Breast epithelium (tissue), 4 donors: ENCODE results near the gene KLHL29. TPM values are rescaled to one million over a fixed set of nuclear protein-coding genes. Genes with fewer than 3 reads are reported as not detected.

Experiments used
- DNase-seq, 2 donors: peaks; one replicate each; pipeline ENCODE4 v3.0.0-alpha.2; 2019; ENCODE audit warnings: low spot score in 2 of 2
- H3K27ac ChIP-seq, 2 donors: fragments of 200-600 bp; sonication (generic) in 1 of 2; one replicate each; pipeline ENCODE4 v1.5.1; 2016 to 2019; ENCODE audit warnings: mild to moderate bottlenecking in 1 of 2
- H3K27me3 ChIP-seq, 2 donors: fragments of 200-600 bp; sonication (generic) in 1 of 2; one replicate each; pipeline versions ENCODE4 v1.5.1 to v1.6.0; 2017 to 2019; ENCODE audit warnings: control low read depth in 1 of 2, mild to moderate bottlenecking in 1 of 2
- H3K36me3 ChIP-seq: fragments of 200-600 bp; one replicate; pipeline ENCODE4 v1.5.1; 2019
- H3K4me1 ChIP-seq, 2 donors: fragments of 200-600 bp; sonication (generic); one replicate each; pipeline ENCODE4 v1.5.1; 2016 to 2019; ENCODE audit warnings: control low read depth in 1 of 2
- H3K4me3 ChIP-seq, 3 donors: fragments of 200-600 bp; sonication (generic); 1 replicate in 2 of 3; 2 replicates in 1 of 3; pipeline ENCODE4 v1.5.1; 2016 to 2019; ENCODE audit warnings: mild to moderate bottlenecking in 3 of 3, moderate library complexity in 2 of 3
- H3K9me3 ChIP-seq, 2 donors: fragments of 200-600 bp; sonication (generic) in 1 of 2; one replicate each; pipeline ENCODE4 v1.5.1; 2016 to 2019; ENCODE audit warnings: control low read depth in 1 of 2
- CTCF ChIP-seq, 3 donors: fragments of 450-650 bp; IDR thresholded peaks; one replicate each; pipeline ENCODE4 v1.5.1; 2016 to 2017; ENCODE audit warnings: antibody characterized with exemption in 3 of 3, mild to moderate bottlenecking in 3 of 3, moderate library complexity in 3 of 3
- POLR2A ChIP-seq: fragments of 450-650 bp; IDR thresholded peaks from one replicate; pipeline ENCODE4 v1.6.1; 2016; ENCODE audit warnings: antibody characterized with exemption, mild to moderate bottlenecking, moderate library complexity
- POLR2AphosphoS5 ChIP-seq, 3 donors: sonication (generic); formaldehyde crosslinking; IDR thresholded peaks; one replicate each; pipeline ENCODE4 v1.6.1; 2017; ENCODE audit warnings: antibody characterized with exemption in 3 of 3
- intact Hi-C: fragments of 100-400 bp; cut with DNase I; formaldehyde crosslinking; loops from one replicate; pipeline ENCODE4 v1.15.1; 2023; ENCODE audit warnings: low total_unique reads
- total RNA-seq, 3 donors: library from RNA; depleted of rRNA; stranded (reverse); fragments of >200 nt; gene quantifications; one replicate each; pipeline ENCODE4 v1.1.0, GENCODE V29; 2016

Gene KLHL29
- total RNA-seq, 3 donors from 2014 or later = 4.5 to 20.9 (median 14.7) TPM

- Histone ChIP-seq H3K4me3 (no peak overlapping the region), H3K36me3 (no peaks in the 10 kb centered on the region), H3K27ac (no peak overlapping the region), H3K9me3 (no peaks in the 10 kb centered on the region), H3K4me1 (no peaks in the 10 kb centered on the region), H3K27me3 (no peaks in the 10 kb centered on the region)
- intact Hi-C loops = no loop called here
- TF ChIP-seq POLR2AphosphoS5 (IDR thresholded peaks at IDR 0.05) (no peak), CTCF (IDR thresholded peaks at IDR 0.05) (no peak), POLR2A (no peak)
- no peak for DNase-seq
Observed at GRCh38 chr2:23543302-23543701, 158.3 kb downstream of the KLHL29 start.

- Histone ChIP-seq H3K4me1 (no peaks in the 10 kb centered on the region), H3K4me3 (no peak overlapping the region)
Observed at GRCh38 chr2:23543728-23544127, 158.7 kb downstream of the KLHL29 start.

GRCh38 chr2:23544589-23545295, 159.8 kb downstream of the KLHL29 start:
- H3K9me3 ChIP-seq = no peaks in the 10 kb centered on the region
- H3K4me3 ChIP-seq = no peak overlapping the region
- peaks cover 0 to 1% of the 10 kb centered on the region in 2 donors for H3K27me3 ChIP-seq
- intact Hi-C loops = no loop called here
- TF ChIP-seq POLR2AphosphoS5 (IDR thresholded peaks at IDR 0.05) (no peak), POLR2A (no peak), CTCF (IDR thresholded peaks at IDR 0.05) (no peak)
- DNase-seq = no peak
- H3K27ac ChIP-seq = no peak overlapping the region
- H3K36me3 ChIP-seq = no peaks in the 10 kb centered on the region
- H3K4me1 ChIP-seq = no peaks in the 10 kb centered on the region

More at GRCh38 chr2:23543728-23544127, 158.7 kb downstream of the KLHL29 start:
- Histone ChIP-seq H3K27ac (no peak overlapping the region), H3K9me3 (no peaks in the 10 kb centered on the region), H3K27me3 (no peaks in the 10 kb centered on the region), H3K36me3 (no peaks in the 10 kb centered on the region)
- DNase-seq = no peak
- TF ChIP-seq CTCF (IDR thresholded peaks at IDR 0.05) = no peak
- TF ChIP-seq POLR2A = no peak
- TF ChIP-seq POLR2AphosphoS5 (IDR thresholded peaks at IDR 0.05) = no peak
- intact Hi-C loops = no loop called here

GRCh38 chr2:23545396-23545795, 160.4 kb downstream of the KLHL29 start:
- H3K36me3 ChIP-seq = no peaks in the 10 kb centered on the region
- H3K9me3 ChIP-seq = no peaks in the 10 kb centered on the region
- no peak overlapping the region for H3K4me3 ChIP-seq
- H3K4me1 ChIP-seq = no peaks in the 10 kb centered on the region
- intact Hi-C loops = no loop called here
- no peak for DNase-seq
- peak overlapping the region in 1 of 2 donors; percentile 38 for H3K27ac ChIP-seq
- no peak for TF ChIP-seq POLR2AphosphoS5 (IDR thresholded peaks at IDR 0.05)
- no peak for TF ChIP-seq POLR2A
- TF ChIP-seq CTCF (IDR thresholded peaks at IDR 0.05) = no peak
- peaks cover 0 to 3% of the 10 kb centered on the region in 2 donors for H3K27me3 ChIP-seq

GRCh38 chr2:23545811-23546210, 160.8 kb downstream of the KLHL29 start:
- H3K9me3 ChIP-seq = no peaks in the 10 kb centered on the region
- H3K4me3 ChIP-seq = no peak overlapping the region
- H3K27me3 ChIP-seq = peaks cover 0 to 3% of the 10 kb centered on the region in 2 donors
- no peak for TF ChIP-seq POLR2A
- no peak for TF ChIP-seq POLR2AphosphoS5 (IDR thresholded peaks at IDR 0.05)
- no peak for TF ChIP-seq CTCF (IDR thresholded peaks at IDR 0.05)
- DNase-seq = no peak
- no peaks in the 10 kb centered on the region for H3K4me1 ChIP-seq
- no peak overlapping the region for H3K27ac ChIP-seq
- intact Hi-C loops = no loop called here
- no peaks in the 10 kb centered on the region for H3K36me3 ChIP-seq
